Neural cell (in vitro differentiated cells): ENCODE results near the gene CNPY2. TPM values are rescaled to one million over a fixed set of nuclear protein-coding genes. Genes with fewer than 3 reads are reported as not detected.

Experiments used
- H2AFZ ChIP-seq: fragments of 200-600, 300-800 bp; sonication (generic), shearing (Covaris generic); 2 replicates; pipeline ENCODE4 v1.6.0; 2014; ENCODE audit warnings: low read depth, mild to moderate bottlenecking, antibody characterized with exemption, low read length, moderate library complexity
- H3F3A ChIP-seq: fragments of 200-600 bp; shearing (Covaris generic); 2 replicates; pipeline ENCODE4 v1.6.1; 2016; ENCODE audit warnings: mild to moderate bottlenecking, moderate library complexity, mixed read lengths, antibody characterized with exemption, low read length; ENCODE audit not compliant: insufficient read depth, poor library complexity, severe bottlenecking
- H3K27ac ChIP-seq: fragments of 200-600, 300-800 bp; sonication (generic), shearing (Covaris generic); 2 replicates; pipeline ENCODE4 v1.5.1; 2014; ENCODE audit warnings: mild to moderate bottlenecking, low read length, moderate library complexity
- H3K27me3 ChIP-seq: fragments of 300-800, 200-600 bp; sonication (generic), shearing (Covaris generic); 2 replicates; pipeline ENCODE4 v1.6.0; 2014; ENCODE audit warnings: mild to moderate bottlenecking, low read depth, low read length, moderate library complexity; ENCODE audit not compliant: insufficient read depth
- H3K36me3 ChIP-seq: fragments of 300-800, 200-600 bp; sonication (generic), shearing (Covaris generic); 2 replicates; pipeline ENCODE4 v1.5.1; 2014; ENCODE audit warnings: mild to moderate bottlenecking, antibody characterized with exemption, low read length, moderate library complexity; ENCODE audit not compliant: insufficient read depth
- H3K4me2 ChIP-seq: fragments of 300-800, 200-600 bp; sonication (generic), shearing (Covaris generic); 2 replicates; pipeline ENCODE4 v1.6.0; 2014; ENCODE audit warnings: mild to moderate bottlenecking, low read length
- H3K4me3 ChIP-seq: fragments of 300-800, 200-600 bp; sonication (generic), shearing (Covaris generic); 2 replicates; pipeline ENCODE4 v1.5.1; 2014; ENCODE audit warnings: mild to moderate bottlenecking, low read length, moderate library complexity
- H3K79me2 ChIP-seq: fragments of 200-600 bp; shearing (Covaris generic); replicated peaks from 2 replicates; pipeline ENCODE4 v1.6.0; 2014; ENCODE audit warnings: mild to moderate bottlenecking, low read length, moderate library complexity; ENCODE audit not compliant: insufficient read depth
- H3K9ac ChIP-seq: fragments of 300-800, 200-600 bp; sonication (generic), shearing (Covaris generic); 2 replicates; pipeline ENCODE4 v1.6.1; 2016; ENCODE audit warnings: mild to moderate bottlenecking, low read length, mixed read lengths
- H3K9me2 ChIP-seq: fragments of 200-600 bp; shearing (Covaris generic); 2 replicates; pipeline ENCODE4 v1.6.1; 2016; ENCODE audit warnings: mild to moderate bottlenecking, low read length, mixed read lengths; ENCODE audit not compliant: insufficient read depth
- H3K9me3 ChIP-seq: fragments of 200-600, 300-800 bp; sonication (generic), shearing (Covaris generic); 2 replicates; pipeline ENCODE4 v1.6.1; 2016; ENCODE audit warnings: mild to moderate bottlenecking, mixed run types, low read length, moderate library complexity, mixed read lengths
- H4K20me1 ChIP-seq: fragments of 200-600 bp; shearing (Covaris generic); 2 replicates; pipeline ENCODE4 v1.6.1; 2016; ENCODE audit warnings: mild to moderate bottlenecking, mixed run types; ENCODE audit not compliant: insufficient read depth
- EP300 ChIP-seq: fragments of 450-650 bp; conservative IDR thresholded peaks from 2 replicates; pipeline ENCODE4 v1.6.1; 2014; ENCODE audit warnings: antibody characterized with exemption, mild to moderate bottlenecking, moderate library complexity; ENCODE audit not compliant: poor library complexity, severe bottlenecking
- EZH2 ChIP-seq: fragments of 200-600, 300-800 bp; shearing (Covaris generic), sonication (generic); IDR thresholded peaks from 2 replicates; pipeline ENCODE4 v1.6.1; 2014; ENCODE audit warnings: antibody characterized with exemption, low read length, borderline replicate concordance, mild to moderate bottlenecking; ENCODE audit not compliant: insufficient read depth, poor library complexity, severe bottlenecking
- MXI1 ChIP-seq: fragments of 450-650 bp; conservative IDR thresholded peaks from 2 replicates; pipeline ENCODE4 v1.6.1; 2014; ENCODE audit warnings: antibody characterized with exemption, mild to moderate bottlenecking; ENCODE audit not compliant: poor library complexity, severe bottlenecking
- POLR2AphosphoS5 ChIP-seq: IDR thresholded peaks from 2 replicates; pipeline ENCODE4 v1.6.1; 2012
- RAD21 ChIP-seq: fragments of 450-650 bp; conservative IDR thresholded peaks from 2 replicates; pipeline ENCODE4 v1.6.1; 2014; ENCODE audit warnings: antibody characterized with exemption, mild to moderate bottlenecking, moderate library complexity
- SMC3 ChIP-seq: fragments of 450-650 bp; conservative IDR thresholded peaks from 2 replicates; pipeline ENCODE4 v1.6.1; 2014; ENCODE audit warnings: antibody characterized with exemption, mild to moderate bottlenecking, moderate library complexity; ENCODE audit not compliant: poor library complexity
- TAF1 ChIP-seq: IDR thresholded peaks from 2 replicates; pipeline ENCODE4 v1.6.1; 2012; ENCODE audit warnings: low read depth
- polyA plus RNA-seq: library from polyadenylated mRNA; depleted of rRNA; stranded (reverse); fragments of >200 nt; gene quantifications from 2 replicates; pipeline ENCODE4 v1.2.3, GENCODE V29; 2014
- TF ChIP-seq, protein P1 (sequence below): fragments of 450-650 bp; IDR thresholded peaks from 2 replicates; pipeline ENCODE4 v1.5.1; 2014; ENCODE audit warnings: antibody characterized with exemption, mild to moderate bottlenecking, moderate library complexity; ENCODE audit not compliant: poor library complexity, severe bottlenecking
- TF ChIP-seq, protein P2 (sequence below): IDR thresholded peaks from 2 replicates; pipeline ENCODE4 v1.6.1; 2012; ENCODE audit warnings: borderline replicate concordance

The CNPY2 gene
- polyA plus RNA-seq, 1 donor from 2014 or later = 175 TPM

DNA sequence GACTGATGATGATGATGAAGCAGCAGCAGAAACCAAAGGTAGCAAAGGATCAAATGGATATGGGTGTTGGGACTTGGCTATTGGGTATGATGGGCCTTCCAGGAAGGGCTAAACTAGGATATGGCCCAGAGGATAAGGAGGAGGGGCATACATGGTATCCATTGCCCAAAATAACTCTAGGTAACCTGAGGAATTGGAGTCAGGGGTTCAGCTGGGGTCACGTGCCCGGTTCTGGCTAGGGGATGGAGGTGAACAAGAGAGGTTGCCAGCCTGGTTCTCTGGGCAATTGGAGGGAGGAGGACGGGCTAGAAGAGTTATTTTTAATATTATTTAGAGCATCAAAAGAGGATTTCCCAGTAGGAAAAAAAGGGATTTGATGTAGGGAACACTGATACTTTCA is 54.9 kb downstream of the CNPY2 start:
- no peak for TF ChIP-seq POLR2AphosphoS5
- TF ChIP-seq MXI1 = no peak
- no peak for TF ChIP-seq EP300
- TF ChIP-seq, protein P1, sequence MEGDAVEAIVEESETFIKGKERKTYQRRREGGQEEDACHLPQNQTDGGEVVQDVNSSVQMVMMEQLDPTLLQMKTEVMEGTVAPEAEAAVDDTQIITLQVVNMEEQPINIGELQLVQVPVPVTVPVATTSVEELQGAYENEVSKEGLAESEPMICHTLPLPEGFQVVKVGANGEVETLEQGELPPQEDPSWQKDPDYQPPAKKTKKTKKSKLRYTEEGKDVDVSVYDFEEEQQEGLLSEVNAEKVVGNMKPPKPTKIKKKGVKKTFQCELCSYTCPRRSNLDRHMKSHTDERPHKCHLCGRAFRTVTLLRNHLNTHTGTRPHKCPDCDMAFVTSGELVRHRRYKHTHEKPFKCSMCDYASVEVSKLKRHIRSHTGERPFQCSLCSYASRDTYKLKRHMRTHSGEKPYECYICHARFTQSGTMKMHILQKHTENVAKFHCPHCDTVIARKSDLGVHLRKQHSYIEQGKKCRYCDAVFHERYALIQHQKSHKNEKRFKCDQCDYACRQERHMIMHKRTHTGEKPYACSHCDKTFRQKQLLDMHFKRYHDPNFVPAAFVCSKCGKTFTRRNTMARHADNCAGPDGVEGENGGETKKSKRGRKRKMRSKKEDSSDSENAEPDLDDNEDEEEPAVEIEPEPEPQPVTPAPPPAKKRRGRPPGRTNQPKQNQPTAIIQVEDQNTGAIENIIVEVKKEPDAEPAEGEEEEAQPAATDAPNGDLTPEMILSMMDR = no peak
- no peak for TF ChIP-seq TAF1
- TF ChIP-seq, protein P2, sequence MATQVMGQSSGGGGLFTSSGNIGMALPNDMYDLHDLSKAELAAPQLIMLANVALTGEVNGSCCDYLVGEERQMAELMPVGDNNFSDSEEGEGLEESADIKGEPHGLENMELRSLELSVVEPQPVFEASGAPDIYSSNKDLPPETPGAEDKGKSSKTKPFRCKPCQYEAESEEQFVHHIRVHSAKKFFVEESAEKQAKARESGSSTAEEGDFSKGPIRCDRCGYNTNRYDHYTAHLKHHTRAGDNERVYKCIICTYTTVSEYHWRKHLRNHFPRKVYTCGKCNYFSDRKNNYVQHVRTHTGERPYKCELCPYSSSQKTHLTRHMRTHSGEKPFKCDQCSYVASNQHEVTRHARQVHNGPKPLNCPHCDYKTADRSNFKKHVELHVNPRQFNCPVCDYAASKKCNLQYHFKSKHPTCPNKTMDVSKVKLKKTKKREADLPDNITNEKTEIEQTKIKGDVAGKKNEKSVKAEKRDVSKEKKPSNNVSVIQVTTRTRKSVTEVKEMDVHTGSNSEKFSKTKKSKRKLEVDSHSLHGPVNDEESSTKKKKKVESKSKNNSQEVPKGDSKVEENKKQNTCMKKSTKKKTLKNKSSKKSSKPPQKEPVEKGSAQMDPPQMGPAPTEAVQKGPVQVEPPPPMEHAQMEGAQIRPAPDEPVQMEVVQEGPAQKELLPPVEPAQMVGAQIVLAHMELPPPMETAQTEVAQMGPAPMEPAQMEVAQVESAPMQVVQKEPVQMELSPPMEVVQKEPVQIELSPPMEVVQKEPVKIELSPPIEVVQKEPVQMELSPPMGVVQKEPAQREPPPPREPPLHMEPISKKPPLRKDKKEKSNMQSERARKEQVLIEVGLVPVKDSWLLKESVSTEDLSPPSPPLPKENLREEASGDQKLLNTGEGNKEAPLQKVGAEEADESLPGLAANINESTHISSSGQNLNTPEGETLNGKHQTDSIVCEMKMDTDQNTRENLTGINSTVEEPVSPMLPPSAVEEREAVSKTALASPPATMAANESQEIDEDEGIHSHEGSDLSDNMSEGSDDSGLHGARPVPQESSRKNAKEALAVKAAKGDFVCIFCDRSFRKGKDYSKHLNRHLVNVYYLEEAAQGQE = no peak
- no peak for TF ChIP-seq EZH2
- TF ChIP-seq SMC3 = no peak
- TF ChIP-seq RAD21 = no peak
- H3K79me2 ChIP-seq = peaks cover 19% of the 10 kb centered on the region
- no peaks in the 10 kb centered on the region for H3K9me2 ChIP-seq
- no peak overlapping the region for H3K27ac ChIP-seq
- no peak overlapping the region for H3K9ac ChIP-seq
- no peak overlapping the region for H2AFZ ChIP-seq
- no peaks in the 10 kb centered on the region for H3K27me3 ChIP-seq
- H3K9me3 ChIP-seq = no peaks in the 10 kb centered on the region
- H3F3A ChIP-seq = no peaks in the 10 kb centered on the region
- H4K20me1 ChIP-seq = no peaks in the 10 kb centered on the region
- no peak overlapping the region for H3K4me3 ChIP-seq
- no peaks in the 10 kb centered on the region for H3K36me3 ChIP-seq
- no peak overlapping the region for H3K4me2 ChIP-seq

DNA sequence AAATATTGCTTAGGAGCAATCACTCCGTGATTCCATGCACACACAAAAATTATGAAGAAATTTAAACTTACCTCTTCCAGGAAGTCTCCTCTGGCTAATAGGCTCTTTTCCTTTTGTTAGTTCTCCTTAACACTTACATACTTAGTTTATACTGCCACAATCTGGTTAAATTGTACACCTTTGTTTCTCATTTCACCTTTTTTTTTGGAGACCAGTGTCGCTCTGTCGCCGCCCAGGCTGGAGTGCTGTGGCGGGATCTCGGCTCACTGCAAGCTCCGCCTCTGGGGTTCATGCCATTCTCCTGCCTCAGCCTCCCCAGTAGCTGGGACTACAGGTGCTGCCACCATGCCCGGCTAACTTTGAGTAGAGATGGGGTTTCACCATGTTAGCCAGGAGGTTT is 55.4 kb downstream of the CNPY2 start:
- no peaks in the 10 kb centered on the region for H3F3A ChIP-seq
- no peaks in the 10 kb centered on the region for H3K36me3 ChIP-seq
- H3K27ac ChIP-seq = no peak overlapping the region
- H3K4me3 ChIP-seq = no peak overlapping the region
- no peak overlapping the region for H3K9ac ChIP-seq
- TF ChIP-seq MXI1 (no peak), TAF1 (no peak), POLR2AphosphoS5 (no peak), RAD21 (no peak), EZH2 (no peak), SMC3 (no peak), EP300 (no peak)
- TF ChIP-seq, protein P1 = no peak
- TF ChIP-seq, protein P2 = no peak
- H2AFZ ChIP-seq = no peak overlapping the region
- H3K9me3 ChIP-seq = no peaks in the 10 kb centered on the region
- H3K9me2 ChIP-seq = no peaks in the 10 kb centered on the region
- H4K20me1 ChIP-seq = no peaks in the 10 kb centered on the region
- no peak overlapping the region for H3K4me2 ChIP-seq
- no peaks in the 10 kb centered on the region for H3K27me3 ChIP-seq
- peaks cover 21% of the 10 kb centered on the region for H3K79me2 ChIP-seq
